HEK293T (cell line): Measurements from ENCODE around the gene C21orf58.

Experiments
- CTCF ChIA-PET: fragments of 350-600 bp; formaldehyde crosslinking; extraction: SDS; loops from one replicate; lab custom pipeline; 2021; ENCODE audit warnings: antibody characterized with exemption, inconsistent platforms; lab: Yijun Ruan, JAX
- POLR2A ChIA-PET: fragments of 350-600 bp; formaldehyde crosslinking; extraction: SDS; loops from one replicate; lab custom pipeline; 2020; ENCODE audit warnings: antibody characterized with exemption, inconsistent platforms; lab: Yijun Ruan, JAX
- DNase-seq: peaks from one replicate; pipeline ENCODE4 v3.0.0; 2012; ENCODE audit warnings: mixed read lengths; ENCODE audit errors: extremely low spot score
- ARNT ChIP-seq: fragments of 450-650 bp; IDR thresholded peaks from 2 replicates; pipeline ENCODE4 v1.6.1; 2017; ENCODE audit warnings: mild to moderate bottlenecking
- BHLHE40 ChIP-seq: fragments of 450-650 bp; IDR thresholded peaks from 2 replicates; pipeline ENCODE4 v1.6.1; 2016; ENCODE audit warnings: mild to moderate bottlenecking, moderate library complexity, borderline replicate concordance
- CTBP1 ChIP-seq: fragments of 450-650 bp; IDR thresholded peaks from 2 replicates; pipeline ENCODE4 v1.6.1; 2016; ENCODE audit warnings: borderline replicate concordance
- ELF4 ChIP-seq: fragments of 450-650 bp; IDR thresholded peaks from 2 replicates; pipeline ENCODE4 v1.6.1; 2017; ENCODE audit warnings: antibody characterized with exemption
- FOXA1 ChIP-seq: fragments of 450-650 bp; IDR thresholded peaks from 2 replicates; pipeline ENCODE4 v1.6.1; 2016; ENCODE audit warnings: mild to moderate bottlenecking
- FOXK2 ChIP-seq: fragments of 450-650 bp; IDR thresholded peaks from 2 replicates; pipeline ENCODE4 v1.6.1; 2016; ENCODE audit warnings: mild to moderate bottlenecking
- FOXM1 ChIP-seq: fragments of 450-650 bp; IDR thresholded peaks from 2 replicates; pipeline ENCODE4 v1.6.1; 2017; ENCODE audit warnings: mild to moderate bottlenecking, borderline replicate concordance
- HDGF ChIP-seq: fragments of 450-650 bp; IDR thresholded peaks from 2 replicates; pipeline ENCODE4 v1.6.1; 2017; ENCODE audit warnings: antibody characterized with exemption, borderline replicate concordance
- L3MBTL2 ChIP-seq: fragments of 450-650 bp; conservative IDR thresholded peaks from 2 replicates; pipeline ENCODE4 v1.6.1; 2016; ENCODE audit warnings: mild to moderate bottlenecking
- LEF1 ChIP-seq: fragments of 450-650 bp; IDR thresholded peaks from 2 replicates; pipeline ENCODE4 v1.6.1; 2017; ENCODE audit warnings: mild to moderate bottlenecking, borderline replicate concordance
- NFRKB ChIP-seq: fragments of 450-650 bp; IDR thresholded peaks from 2 replicates; pipeline ENCODE4 v1.6.1; 2016; ENCODE audit warnings: mild to moderate bottlenecking, moderate library complexity
- PKNOX1 ChIP-seq: fragments of 450-650 bp; IDR thresholded peaks from 2 replicates; pipeline ENCODE4 v1.6.1; 2016
- SP1 ChIP-seq: fragments of 450-650 bp; IDR thresholded peaks from 2 replicates; pipeline ENCODE4 v1.6.1; 2017
- SUZ12 ChIP-seq: fragments of 450-650 bp; IDR thresholded peaks from 2 replicates; pipeline ENCODE4 v1.6.1; 2016; ENCODE audit warnings: mild to moderate bottlenecking
- TARDBP ChIP-seq: fragments of 450-650 bp; IDR thresholded peaks from 2 replicates; pipeline ENCODE4 v1.6.1; 2016
- ZNF384 ChIP-seq: fragments of 450-650 bp; IDR thresholded peaks from 2 replicates; pipeline ENCODE4 v1.6.1; 2016

C21orf58 gene

DNA sequence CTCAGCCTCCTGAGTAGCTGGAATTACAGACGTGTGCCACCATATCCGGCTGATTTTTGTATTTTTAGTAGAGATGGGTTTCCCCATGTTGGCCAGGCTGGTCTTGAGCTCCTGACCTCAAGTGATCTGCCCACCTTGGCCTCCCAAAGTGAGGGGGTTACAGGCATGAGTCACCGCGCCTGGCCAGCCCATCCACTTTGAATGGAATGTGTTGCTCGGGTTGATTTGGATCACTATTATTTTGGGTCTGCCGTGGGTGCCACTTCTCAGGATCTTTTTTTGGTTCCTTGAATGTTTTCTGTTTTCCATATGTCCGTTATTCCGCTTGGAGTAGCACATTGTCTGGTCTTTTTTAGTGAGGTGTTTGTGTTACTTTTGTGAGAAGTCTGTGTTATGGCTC lies 17.3 kb upstream of the C21orf58 start:
- POLR2A ChIA-PET = no interaction called here
- no peak for DNase-seq
- CTCF ChIA-PET = no interaction called here
- TF ChIP-seq FOXK2 (no peak), HDGF (no peak), L3MBTL2 (no peak), SP1 (no peak)

GRCh38 chr21:46336603-46337002 lies 12.9 kb upstream of the C21orf58 start:
- TF ChIP-seq LEF1 (no peak), ZNF384 (no peak), BHLHE40 (no peak)
- DNase-seq = no peak
- ChIA-PET CTCF (no interaction called here), POLR2A (no interaction called here)

- ChIA-PET CTCF (no interaction called here), POLR2A (no interaction called here)
- no peak for TF ChIP-seq ELF4
- no peak for TF ChIP-seq LEF1
- TF ChIP-seq BHLHE40 = no peak
- TF ChIP-seq TARDBP = no peak
- no peak for TF ChIP-seq FOXM1
- TF ChIP-seq NFRKB = no peak
- no peak for TF ChIP-seq ARNT
- TF ChIP-seq CTBP1 = no peak
- no peak for TF ChIP-seq FOXA1
- no peak for TF ChIP-seq ZNF384
- TF ChIP-seq SUZ12 = no peak
- no peak for TF ChIP-seq SP1
- TF ChIP-seq L3MBTL2 = no peak
- TF ChIP-seq FOXK2 = no peak
- no peak for TF ChIP-seq HDGF
- no peak for TF ChIP-seq PKNOX1
- no peak for DNase-seq
Measured at GRCh38 chr21:46334351-46335140, 10.9 kb upstream of the C21orf58 start.

DNA sequence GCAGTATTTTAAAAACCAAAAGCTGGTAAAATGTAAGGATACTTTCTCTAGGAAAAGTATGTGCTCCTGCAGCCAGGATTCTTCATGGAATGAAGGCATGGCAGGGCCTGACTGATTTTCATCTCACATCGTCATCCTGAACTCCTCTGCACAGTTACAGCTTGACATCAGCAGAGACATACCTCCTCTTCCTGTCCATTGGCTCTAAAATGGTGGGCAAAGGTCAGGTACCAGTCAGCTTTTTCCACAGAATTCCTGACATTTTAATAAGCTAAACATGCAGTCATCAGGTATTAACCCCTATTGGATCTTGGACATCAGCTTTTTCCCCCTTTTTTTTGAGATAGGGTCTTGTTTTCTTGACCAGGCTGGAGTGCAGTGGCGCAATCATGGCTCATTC lies 6.1 kb upstream of the C21orf58 start:
- ChIA-PET POLR2A (no interaction called here), CTCF (no interaction called here)
- DNase-seq = no peak
- TF ChIP-seq LEF1 (no peak), NFRKB (no peak), SP1 (no peak), HDGF (no peak), SUZ12 (no peak), FOXM1 (no peak), FOXA1 (no peak), ARNT (no peak), TARDBP (no peak)

DNA sequence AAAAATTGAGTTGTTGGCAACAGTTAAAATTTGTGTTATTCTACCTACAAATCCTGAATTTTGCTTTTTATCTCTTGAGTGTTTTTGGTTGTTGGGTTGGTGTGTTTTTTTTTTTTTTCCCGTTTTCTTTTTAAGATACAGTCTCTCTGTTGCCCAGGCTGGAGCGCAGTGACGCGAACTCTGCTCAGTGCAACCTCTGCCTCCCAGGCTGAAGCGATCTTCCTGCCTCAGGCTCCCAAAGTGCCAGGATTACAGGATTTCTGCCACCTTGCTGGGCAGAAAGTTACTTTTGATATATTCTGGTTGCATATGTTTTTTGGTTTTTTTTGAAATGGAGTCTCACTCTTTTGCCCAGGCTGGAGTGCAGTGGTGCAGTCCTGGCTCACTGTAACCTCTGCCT lies 4.5 kb upstream of the C21orf58 start:
- ChIA-PET CTCF (no interaction called here), POLR2A (no interaction called here)
- TF ChIP-seq NFRKB (no peak), BHLHE40 (no peak), L3MBTL2 (no peak), TARDBP (no peak), SUZ12 (no peak), ARNT (no peak), FOXA1 (no peak), PKNOX1 (no peak), SP1 (no peak), FOXM1 (no peak), HDGF (no peak)
- no peak for DNase-seq

DNA sequence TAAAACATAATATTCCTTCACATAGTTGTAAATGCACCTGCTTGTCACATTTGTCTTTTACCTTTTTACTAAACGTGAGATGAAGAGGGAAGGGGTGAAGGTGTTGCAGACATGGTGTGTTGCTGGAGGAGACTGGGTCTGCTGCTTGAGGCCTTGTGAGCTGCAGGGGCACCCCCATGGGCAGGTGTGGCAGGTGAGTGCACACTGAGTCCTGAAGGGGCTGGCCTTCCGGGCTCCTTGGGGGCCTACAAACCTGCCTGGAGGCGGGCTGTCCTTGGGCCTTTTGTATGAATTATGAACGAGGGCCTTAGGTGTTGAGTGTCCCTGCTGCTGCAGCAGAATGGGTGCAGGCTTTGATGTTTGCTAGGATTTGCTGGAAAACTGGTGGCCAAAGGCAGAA lies 4.0 kb upstream of the C21orf58 start:
- CTCF ChIA-PET = no interaction called here

More for the DNA sequence above, 4.0 kb upstream of the C21orf58 start:
- DNase-seq = no peak
- POLR2A ChIA-PET = no interaction called here
- TF ChIP-seq NFRKB (no peak), CTBP1 (no peak), PKNOX1 (no peak), BHLHE40 (no peak), SP1 (no peak)
